Activated naive CD4-positive, alpha-beta T cell treated with Interleukin-2 at 50 U/mL for 16 hours (primary cell): ENCODE measurements around the gene ANKRD11.
A peak's percentile ranks its signal among the peaks of the same experiment; 100 is the strongest.

Experiments used
- DNase-seq: peaks from one replicate; pipeline ENCODE4 v3.0.0-alpha.2; 2020

ANKRD11 gene

DNA sequence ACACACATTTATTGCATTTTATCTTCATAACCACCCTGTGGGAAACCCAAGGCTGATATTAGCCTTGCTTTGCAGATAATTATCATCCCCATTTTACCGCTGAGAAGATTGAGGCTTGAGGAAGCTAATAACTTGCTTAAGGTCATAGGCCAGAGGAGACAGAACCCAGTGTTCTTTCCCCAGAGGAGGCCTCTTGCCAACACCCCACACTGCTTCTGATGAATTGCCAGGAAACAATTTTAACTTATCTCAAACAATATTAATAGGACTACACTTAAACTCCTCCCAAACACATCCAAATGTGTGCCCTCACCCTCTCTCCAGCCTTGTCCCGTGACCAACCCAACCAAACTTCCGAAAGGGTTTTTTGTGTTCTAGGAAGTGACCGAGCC is 15.7 kb upstream of the ANKRD11 start:
- DNase-seq: no peak

DNA sequence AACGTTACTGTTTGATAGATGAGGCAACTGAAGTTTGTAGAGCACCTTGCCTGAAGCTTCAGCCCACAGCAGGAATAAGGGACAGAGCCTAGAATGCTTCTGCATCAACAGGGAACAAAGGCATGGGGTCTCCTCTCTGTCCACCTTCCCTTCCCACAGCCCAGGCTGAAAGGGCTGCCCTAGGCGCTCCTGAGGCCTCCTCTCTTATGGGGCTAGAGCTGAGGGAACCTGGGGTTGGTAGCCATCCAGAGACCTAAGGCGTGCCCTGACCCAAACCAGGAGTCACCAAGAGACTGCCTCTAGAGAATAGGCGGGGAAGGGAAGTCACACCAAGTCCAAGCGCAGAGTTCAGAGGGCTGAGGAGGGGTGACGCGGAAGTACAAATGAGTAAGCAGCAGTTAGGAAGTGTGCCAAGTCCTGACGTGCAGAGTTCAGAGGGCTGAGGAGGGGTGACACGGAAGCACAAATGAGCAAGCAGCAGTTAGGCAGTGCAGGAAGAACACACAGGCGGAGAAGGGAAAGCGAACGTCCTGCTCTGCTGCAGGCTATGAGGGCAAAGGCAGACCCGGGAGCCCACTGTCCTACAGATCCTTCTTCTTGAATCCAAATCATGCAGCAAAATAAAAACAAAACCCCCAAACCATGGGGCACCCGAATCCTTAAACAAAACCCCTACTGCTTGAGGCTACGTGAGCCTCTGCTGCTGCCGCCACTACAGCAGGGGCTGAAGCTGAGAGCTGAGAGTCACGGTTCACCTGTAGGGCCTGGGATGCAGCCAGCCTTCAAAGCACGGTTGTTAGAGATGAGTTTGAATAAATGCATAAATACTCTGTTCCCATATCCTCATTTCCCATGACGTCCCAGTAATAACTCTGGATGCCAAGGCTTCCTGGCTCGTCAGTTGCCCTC is 15.1 kb upstream of the ANKRD11 start:
- peak; percentile 87 for DNase-seq

DNA sequence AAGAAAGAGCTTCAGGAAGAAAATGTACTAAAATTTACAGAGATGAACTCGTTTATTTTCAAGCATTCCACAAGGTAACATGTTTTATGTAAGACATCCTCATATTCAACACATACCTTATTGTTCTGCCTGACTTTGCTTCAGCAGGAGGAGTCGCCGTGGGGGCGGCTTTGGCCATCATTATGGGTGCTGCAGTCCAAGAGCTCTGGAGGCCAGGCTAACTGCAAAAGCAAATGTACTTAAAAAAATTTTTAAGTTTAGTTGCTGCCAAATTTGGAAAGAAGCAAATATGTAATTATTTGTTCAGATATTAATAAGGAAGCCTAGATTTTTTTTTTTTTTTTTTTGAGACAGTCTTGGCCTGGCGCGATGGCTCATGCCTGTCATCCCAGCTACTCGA is 13.7 kb upstream of the ANKRD11 start:
- DNase-seq: no peak

DNA sequence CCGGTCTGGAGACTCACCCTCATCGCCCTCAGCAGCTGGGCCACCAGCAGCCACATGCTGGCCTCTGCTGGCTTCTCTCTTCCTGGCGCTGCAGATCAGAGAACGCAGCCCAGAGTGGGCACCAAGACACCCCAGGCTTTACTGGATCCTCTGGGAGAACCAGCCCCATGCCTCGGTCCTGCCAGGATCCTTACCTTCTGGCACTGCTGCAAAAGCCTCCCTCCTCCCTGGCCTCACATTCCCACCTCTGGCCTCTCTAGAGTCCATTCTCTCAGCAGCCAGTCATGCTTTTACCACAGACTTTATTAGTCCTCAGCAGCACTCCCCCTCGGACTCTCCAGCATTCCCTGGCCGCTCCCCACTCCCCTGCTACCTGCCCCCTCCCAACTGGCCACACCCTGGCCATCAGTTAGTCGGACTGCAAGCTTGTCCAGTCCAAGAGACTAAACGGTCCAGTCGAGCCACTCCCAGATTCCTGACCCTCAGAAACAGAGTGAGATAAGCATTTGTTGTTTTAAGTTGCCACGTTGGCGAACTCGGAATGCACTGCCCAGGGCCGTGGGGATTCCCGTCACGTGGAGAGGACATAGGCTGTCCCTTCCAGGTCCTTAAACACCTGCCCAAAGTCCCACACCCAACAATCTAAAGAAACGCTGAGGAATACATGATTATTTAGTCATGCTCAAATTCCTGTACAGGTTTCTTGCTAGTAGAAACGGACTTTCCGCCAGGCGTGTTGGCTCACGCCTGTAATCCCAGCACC is 11.9 kb upstream of the ANKRD11 start:
- DNase-seq: no peak

DNA sequence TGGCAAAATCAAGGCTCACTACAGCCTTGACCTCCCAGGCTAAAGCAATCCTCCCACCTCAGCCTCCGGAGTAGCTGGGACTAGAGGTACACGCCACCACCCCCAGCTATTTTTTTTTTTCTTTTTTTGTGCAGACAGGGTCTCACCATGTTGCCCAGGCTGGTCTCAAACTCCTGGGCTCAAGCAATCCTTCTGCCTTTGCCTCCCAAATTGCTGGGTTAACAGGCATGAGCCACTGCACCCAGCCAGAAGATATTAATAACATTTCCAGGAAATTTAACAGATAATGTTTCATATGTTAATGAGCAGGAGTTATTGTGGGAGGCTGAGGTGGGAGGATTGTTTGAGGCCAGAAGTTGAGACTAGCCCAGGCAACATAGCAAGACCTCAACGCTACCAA is 9.4 kb upstream of the ANKRD11 start:
- DNase-seq: no peak

DNA sequence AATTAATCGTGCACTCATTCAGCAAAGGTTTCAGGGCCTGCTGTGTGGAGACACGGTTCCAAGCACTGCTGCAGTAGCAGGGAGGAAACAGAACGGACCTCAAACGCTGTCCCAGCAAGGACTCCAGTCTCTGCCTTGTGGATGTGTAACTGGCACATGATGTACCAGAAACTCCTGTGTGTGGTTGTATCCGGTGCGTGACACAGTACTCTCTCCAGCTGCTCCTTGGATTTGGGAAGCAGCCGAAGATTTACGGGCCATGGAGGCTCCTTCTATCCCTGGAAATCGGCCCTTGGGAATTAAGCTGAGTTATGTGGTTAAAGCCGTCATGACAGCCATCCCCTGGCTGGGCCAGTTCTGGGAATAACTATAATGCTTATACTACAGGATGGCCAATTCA is 8.5 kb upstream of the ANKRD11 start:
- DNase-seq: no peak

DNA sequence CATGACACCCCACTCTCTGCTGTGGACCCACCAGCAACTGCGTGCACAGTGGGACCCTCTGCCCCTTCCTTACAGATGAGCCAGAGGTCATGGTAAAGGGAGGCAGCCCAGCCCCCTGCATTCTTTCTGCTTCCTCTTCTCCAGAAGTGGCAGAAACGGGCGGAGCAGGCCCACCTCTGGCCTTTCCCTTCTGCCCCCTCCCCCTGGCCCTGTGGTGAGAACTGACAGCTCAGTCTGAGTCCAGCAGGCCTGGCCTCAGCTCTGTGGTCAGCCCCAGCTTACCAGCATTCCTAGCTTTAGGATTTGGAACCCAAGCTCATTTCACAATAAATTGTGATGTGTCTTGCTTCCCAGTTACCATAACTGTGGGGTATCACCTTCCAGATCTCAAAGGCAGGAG is 4.8 kb upstream of the ANKRD11 start:
- DNase-seq: no peak

DNA sequence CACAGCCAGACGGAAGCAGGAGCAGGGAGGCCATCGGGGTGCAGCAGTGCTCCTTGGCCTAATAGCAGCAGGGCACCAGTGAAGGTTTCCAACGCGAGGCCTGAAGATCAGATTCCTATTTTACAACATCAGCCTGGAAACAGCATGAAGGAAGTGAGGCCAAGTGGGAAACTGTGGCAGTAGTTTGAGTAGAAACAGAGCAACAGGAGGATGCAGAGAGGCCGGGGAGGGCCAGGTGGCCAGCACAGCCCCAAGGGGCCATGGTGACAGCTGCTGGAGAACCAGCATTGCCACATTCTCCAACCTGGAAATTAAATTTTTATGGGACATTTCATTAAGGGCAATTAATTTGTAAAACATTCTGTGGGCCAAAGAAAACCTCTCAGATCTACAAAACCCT is 3.4 kb upstream of the ANKRD11 start:
- no peak for DNase-seq

DNA sequence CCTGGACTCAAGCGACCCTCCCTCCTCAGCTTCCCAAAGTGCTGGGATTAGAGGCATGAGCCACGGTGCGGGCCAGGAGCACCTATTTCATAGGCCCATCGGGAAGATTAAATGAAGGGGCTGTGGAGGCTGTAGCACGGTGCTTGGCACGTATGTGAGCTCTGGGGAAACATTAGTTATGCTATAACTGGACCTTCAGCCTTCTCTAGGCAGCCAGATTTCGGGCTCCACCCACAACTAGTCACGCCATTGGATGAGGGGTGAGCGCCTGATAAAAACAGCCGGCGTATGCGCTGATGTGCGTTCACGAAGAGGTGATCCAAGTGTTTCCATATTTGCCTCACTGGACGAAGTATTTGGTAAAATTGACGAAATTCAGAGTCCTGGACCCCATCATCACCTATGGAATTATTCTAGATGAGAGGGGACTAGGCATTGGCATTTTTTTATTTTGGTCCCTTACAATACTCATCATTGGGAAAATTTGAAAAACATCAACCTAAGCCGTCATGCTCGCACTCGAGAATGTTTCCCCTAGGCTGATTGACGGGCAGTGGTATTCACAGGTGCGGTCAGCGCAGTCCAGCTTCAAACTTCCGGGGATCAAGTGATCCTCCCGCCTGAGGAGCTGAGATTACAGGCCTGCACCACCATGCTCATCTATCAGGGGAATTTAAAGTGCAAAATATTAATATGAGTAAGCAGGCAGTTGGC is 1.8 kb upstream of the ANKRD11 start:
- no peak for DNase-seq

DNA sequence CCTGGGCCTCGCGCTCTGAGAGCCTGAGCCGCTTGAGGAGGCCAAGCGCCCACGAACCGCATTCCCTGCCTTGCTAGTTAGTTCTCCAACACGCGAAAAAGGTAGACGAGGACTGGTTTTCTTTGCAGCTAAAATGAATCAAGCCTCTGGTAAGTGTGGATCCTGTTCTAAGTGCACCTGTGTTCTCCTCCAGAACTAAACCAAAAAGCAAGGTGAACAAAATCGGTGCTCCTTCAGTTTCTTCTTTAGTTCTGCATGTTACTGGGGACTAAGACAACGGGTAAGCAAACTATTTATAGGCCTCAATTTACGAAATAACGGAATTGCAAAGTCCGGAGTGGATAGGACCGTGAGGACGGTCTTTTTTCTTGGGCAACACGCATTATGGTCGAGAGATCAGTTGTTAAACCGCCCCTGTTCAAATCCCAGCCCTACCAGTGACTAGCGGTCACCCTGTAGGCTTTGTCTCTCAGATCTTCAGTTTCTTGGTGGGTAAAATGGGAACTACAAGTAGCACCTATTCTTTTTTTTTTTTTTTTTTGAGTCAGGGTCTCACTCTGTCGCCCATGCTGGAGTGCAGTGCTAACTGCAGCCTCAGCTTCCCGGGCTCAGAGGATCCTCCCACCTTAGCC is 993 bp upstream of the ANKRD11 start:
- no peak for DNase-seq

DNA sequence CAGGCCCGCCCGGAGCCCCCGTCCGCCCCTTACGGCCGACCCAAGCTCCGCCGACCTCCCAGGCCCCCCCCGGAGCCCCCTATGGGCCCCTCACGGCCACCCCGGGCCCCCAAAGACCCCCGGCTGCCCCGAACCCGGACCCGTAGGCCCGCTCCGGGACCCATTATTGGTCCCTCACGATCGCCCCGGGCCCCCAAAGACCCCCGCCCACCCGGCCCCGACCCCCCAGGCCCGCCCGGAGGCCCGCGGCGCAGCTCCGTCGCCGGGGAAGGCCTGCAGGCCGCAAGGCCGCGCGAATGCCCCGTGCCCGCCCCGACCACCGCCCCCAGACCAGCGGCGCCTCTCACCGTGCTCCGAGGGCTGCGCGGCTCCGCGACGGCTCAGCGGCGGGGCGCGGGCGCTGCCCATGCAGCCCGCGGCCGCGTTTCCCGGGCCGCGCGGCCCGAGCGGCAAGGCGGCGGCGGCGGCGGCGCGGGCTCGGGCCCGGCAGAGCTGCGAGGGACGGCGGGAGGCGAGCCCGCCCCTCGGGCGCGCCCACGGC is 393 bp downstream of the ANKRD11 start:
- no peak for DNase-seq

DNA sequence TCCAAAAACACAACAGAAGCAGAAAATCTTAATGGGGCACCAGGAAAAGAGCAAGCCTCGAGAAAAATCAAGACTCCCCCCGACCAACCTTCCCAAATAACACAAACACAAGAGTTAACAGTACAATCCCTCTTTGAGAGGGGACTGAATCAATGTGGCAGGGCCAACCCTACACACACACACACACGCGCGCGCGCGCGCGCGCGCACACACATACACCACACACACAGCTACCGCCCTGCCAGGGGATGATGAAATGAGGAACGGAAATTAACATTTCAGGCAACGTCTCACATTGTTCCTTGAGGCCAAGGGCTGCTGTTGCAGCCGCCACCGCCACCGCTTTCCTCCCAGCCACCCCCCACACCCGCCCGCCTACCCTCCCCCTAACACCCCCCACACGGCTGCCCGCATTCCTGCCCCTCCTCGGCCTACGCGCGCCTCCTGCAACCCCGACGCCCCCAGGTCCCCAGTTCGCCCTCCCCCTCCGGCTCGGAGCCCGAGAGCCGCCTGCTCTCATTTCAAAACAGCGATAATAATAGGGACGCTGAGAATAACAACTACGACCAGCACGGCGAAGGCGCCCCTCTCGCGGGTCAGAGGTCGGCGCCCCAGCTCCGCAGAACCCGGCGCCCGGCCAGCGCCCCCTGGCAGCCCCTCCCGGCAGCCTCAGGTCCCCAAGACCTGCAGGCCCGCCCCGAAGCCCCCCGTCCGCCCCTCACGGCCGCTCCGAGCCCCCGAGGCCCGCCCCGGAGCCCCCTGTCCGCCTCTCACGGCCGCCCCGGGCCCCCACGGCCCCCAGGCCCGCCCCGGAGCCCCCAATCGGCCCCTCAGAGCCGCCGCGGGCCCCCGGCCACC is 1.1 kb downstream of the ANKRD11 start:
- DNase-seq: peak; percentile 84

DNA sequence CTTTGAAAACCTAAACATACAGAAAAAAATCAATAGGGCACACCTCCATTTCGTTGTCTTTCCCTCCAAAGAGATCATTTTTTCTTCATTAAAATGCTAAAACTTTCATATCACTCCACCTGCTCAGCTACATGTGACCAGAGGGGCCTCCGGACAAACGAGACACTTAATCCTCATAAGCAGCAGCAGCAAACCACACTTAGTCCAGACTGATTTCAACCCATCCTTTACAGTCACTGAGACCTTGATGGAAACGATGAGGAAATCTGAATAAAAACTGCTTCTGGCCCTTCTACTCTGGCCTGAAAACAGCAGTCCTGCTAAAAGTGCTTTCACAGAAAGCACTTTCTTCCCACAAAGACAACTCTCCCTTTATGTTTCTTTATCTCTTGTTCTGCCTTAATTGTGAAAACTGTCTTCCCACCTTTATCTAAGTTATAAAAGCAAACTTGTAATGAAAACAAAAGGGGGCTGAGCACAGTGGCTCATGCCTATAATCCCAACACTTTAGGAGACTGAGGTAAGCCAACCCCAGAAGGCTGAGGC is 4.6 kb downstream of the ANKRD11 start:
- DNase-seq: no peak

DNA sequence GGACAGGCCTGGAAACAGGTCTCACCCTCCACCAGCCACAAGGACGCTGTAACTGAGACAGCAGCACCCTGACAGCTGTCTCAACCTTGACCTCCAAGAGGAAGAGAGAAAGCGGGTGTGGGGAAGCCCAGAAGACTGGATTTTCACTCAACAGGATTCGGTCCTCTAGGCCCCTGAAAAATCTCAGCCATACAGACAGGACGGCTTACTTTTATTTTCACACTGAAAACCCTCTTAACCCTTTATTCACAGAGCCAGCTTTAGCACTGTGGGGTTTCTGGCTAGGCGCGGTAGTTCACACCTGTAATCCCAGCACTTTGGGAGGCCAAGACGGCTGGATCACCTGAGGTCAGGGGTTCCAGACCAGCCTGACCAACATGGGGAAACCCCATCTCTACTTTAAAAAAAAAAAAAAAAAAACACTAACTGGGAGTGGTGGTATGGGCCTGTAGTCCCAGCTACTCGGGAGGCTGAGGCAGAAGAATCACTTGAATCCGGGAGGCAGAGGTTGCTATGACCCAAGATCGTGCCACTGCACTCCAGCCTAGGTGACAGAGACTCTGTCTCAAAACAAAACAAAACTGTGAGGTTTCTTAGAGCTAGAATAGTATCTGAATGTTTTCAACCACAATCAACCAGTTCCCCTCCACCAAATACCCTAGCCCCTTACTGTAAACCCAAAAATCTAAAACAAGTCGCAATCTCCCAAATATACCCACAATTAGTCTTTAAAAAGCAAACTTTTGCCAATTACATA is 5.3 kb downstream of the ANKRD11 start:
- peak; percentile 40 for DNase-seq

DNA sequence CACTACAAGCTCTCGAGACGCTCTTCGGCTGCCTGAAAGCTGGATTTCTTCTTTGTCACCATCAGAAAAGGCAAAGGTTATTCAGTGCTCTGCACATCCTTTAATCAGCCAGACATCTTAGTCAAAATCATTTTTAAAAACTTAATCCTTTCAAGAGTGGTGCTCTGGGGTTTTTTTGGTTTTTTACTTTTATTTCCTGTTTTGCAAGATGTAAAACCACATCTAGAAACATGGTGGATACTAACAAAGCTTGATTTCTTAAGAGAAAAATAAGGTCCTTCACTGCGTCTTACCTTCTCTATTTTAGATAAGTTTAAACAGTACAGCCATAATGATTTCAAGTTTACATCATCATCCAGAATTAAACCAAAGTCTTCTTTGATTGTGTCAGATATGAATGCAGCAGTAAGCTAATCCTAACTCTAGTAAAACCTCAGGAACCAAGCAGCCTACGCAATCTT is 6.3 kb downstream of the ANKRD11 start:
- DNase-seq: no peak

DNA sequence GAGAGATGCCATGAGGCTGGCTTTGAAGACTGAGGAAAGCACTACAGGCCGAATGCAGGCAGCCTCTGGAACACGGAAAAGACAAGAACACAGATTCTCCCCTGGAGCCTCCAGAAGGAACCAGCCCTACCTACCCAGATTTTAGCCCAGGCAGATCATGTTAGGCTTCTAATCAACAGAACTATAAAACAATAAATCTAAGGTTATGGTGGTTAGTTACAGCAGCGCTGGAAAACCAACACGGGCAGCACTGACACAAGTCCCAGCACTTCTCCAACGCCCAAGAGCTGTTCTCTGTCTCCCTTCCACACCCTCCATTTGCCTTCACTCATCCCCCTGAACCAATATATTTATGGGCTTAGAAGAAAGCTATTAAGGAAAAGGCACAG is 7.5 kb downstream of the ANKRD11 start:
- no peak for DNase-seq

DNA sequence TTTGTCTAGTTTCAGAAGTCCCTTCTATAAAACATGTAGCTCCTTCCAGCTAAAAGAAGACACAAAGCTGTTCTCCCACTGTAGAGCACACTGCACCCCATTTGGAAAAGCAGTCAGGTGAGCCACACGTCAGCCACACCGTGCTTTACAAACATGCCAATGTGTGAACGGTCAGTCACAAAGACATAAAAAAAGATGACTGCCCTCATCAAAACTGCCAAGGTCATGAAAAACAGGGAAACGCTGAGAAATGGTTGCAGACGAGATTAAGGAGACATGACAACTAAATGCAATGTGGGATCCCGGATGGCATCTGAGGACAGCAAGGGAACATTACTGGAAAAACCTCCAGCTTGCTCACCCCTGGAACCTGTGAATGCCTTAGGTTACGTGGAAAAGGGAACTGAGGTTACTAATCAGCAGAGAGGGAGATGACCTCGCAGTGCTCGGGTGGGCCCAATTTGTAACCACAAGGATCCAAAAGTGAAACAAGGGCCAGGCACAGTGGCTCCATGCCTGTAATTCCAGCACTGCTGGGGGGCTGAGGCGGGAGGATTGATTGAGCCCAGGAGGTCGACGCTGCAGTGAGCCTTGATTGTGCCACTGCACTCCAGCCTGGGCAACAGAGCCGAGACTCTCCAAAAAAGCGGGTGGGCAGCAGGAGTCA is 8.1 kb downstream of the ANKRD11 start:
- DNase-seq: no peak

DNA sequence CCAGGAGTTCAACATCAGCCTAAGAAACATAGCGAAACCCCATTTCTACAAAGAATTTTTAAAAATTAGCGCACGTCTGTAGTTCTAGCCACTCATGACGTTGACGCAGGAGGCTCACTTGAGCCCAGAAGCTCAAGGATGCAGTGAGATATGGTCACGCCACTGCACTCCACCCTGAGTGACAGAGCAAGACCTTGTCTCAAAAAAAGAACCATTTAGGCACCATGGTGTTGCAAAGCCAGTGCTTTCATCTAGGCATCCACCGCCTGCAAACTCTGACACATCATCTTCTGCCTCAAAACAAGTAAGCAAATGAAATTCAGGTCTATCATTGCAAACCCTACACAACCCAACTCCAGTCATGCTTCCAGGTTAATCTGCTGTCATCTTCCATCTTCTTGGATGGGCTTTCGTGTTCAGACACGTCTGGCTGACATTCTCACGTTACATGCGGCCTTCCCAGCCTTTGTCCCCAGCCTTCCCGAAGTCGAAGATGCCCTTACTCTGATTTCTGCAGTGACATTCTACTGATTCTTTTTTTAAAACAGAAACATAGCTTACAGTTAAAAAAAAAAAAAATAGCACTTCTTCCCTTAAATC is 8.9 kb downstream of the ANKRD11 start:
- DNase-seq: no peak

DNA sequence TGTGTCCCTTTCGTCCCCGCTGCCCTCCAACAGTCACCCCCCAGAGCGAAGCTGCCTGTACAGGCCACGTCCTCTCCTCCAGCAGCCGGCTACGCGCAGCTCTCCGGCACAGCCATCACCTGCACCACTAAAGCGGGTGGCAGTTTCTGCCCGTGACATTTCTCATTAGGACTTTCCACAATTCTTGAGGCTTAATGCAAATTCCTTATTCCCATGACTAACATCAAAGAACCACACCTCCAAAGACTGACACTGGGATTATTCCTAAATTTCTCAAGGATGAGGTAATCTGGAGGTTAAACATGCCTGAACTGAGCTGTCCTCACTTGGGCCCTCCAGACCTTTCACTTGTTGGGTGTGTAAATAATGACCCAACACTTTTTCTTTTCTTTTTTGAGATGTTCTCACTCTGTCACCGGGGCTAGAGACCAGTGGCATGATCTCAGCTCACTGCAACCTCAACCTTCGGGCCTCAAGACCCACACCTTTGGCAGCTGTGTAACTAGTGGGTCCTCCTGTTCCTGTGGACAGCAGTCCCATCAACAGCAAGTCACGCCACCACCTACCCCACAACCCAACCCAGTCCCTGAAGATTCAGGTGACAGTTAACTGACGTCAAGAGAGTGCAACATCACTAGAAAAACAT is 11.7 kb downstream of the ANKRD11 start:
- DNase-seq: no peak
